HEK293T (cell line): Measurements from ENCODE around the gene IGF2.

Experiments
- CTCF ChIA-PET: fragments of 350-600 bp; formaldehyde crosslinking; extraction: SDS; loops from one replicate; lab custom pipeline; 2021; ENCODE audit warnings: antibody characterized with exemption, inconsistent platforms; lab: Yijun Ruan, JAX
- POLR2A ChIA-PET: fragments of 350-600 bp; formaldehyde crosslinking; extraction: SDS; loops from one replicate; lab custom pipeline; 2020; ENCODE audit warnings: antibody characterized with exemption, inconsistent platforms; lab: Yijun Ruan, JAX
- DNase-seq: peaks from one replicate; pipeline ENCODE4 v3.0.0; 2012; ENCODE audit warnings: mixed read lengths; ENCODE audit errors: extremely low spot score
- ARNT ChIP-seq: fragments of 450-650 bp; IDR thresholded peaks from 2 replicates; pipeline ENCODE4 v1.6.1; 2017; ENCODE audit warnings: mild to moderate bottlenecking
- BHLHE40 ChIP-seq: fragments of 450-650 bp; IDR thresholded peaks from 2 replicates; pipeline ENCODE4 v1.6.1; 2016; ENCODE audit warnings: mild to moderate bottlenecking, moderate library complexity, borderline replicate concordance
- CTBP1 ChIP-seq: fragments of 450-650 bp; IDR thresholded peaks from 2 replicates; pipeline ENCODE4 v1.6.1; 2016; ENCODE audit warnings: borderline replicate concordance
- ELF4 ChIP-seq: fragments of 450-650 bp; IDR thresholded peaks from 2 replicates; pipeline ENCODE4 v1.6.1; 2017; ENCODE audit warnings: antibody characterized with exemption
- FOXA1 ChIP-seq: fragments of 450-650 bp; IDR thresholded peaks from 2 replicates; pipeline ENCODE4 v1.6.1; 2016; ENCODE audit warnings: mild to moderate bottlenecking
- FOXK2 ChIP-seq: fragments of 450-650 bp; IDR thresholded peaks from 2 replicates; pipeline ENCODE4 v1.6.1; 2016; ENCODE audit warnings: mild to moderate bottlenecking
- FOXM1 ChIP-seq: fragments of 450-650 bp; IDR thresholded peaks from 2 replicates; pipeline ENCODE4 v1.6.1; 2017; ENCODE audit warnings: mild to moderate bottlenecking, borderline replicate concordance
- HDGF ChIP-seq: fragments of 450-650 bp; IDR thresholded peaks from 2 replicates; pipeline ENCODE4 v1.6.1; 2017; ENCODE audit warnings: antibody characterized with exemption, borderline replicate concordance
- L3MBTL2 ChIP-seq: fragments of 450-650 bp; conservative IDR thresholded peaks from 2 replicates; pipeline ENCODE4 v1.6.1; 2016; ENCODE audit warnings: mild to moderate bottlenecking
- LEF1 ChIP-seq: fragments of 450-650 bp; IDR thresholded peaks from 2 replicates; pipeline ENCODE4 v1.6.1; 2017; ENCODE audit warnings: mild to moderate bottlenecking, borderline replicate concordance
- NFRKB ChIP-seq: fragments of 450-650 bp; IDR thresholded peaks from 2 replicates; pipeline ENCODE4 v1.6.1; 2016; ENCODE audit warnings: mild to moderate bottlenecking, moderate library complexity
- SP1 ChIP-seq: fragments of 450-650 bp; IDR thresholded peaks from 2 replicates; pipeline ENCODE4 v1.6.1; 2017
- SUZ12 ChIP-seq: fragments of 450-650 bp; IDR thresholded peaks from 2 replicates; pipeline ENCODE4 v1.6.1; 2016; ENCODE audit warnings: mild to moderate bottlenecking
- TARDBP ChIP-seq: fragments of 450-650 bp; IDR thresholded peaks from 2 replicates; pipeline ENCODE4 v1.6.1; 2016
- ZNF384 ChIP-seq: fragments of 450-650 bp; IDR thresholded peaks from 2 replicates; pipeline ENCODE4 v1.6.1; 2016
- TF ChIP-seq, protein P1 (sequence below): fragments of 450-650 bp; IDR thresholded peaks from 2 replicates; pipeline ENCODE4 v1.6.1; 2016

IGF2 gene

DNA sequence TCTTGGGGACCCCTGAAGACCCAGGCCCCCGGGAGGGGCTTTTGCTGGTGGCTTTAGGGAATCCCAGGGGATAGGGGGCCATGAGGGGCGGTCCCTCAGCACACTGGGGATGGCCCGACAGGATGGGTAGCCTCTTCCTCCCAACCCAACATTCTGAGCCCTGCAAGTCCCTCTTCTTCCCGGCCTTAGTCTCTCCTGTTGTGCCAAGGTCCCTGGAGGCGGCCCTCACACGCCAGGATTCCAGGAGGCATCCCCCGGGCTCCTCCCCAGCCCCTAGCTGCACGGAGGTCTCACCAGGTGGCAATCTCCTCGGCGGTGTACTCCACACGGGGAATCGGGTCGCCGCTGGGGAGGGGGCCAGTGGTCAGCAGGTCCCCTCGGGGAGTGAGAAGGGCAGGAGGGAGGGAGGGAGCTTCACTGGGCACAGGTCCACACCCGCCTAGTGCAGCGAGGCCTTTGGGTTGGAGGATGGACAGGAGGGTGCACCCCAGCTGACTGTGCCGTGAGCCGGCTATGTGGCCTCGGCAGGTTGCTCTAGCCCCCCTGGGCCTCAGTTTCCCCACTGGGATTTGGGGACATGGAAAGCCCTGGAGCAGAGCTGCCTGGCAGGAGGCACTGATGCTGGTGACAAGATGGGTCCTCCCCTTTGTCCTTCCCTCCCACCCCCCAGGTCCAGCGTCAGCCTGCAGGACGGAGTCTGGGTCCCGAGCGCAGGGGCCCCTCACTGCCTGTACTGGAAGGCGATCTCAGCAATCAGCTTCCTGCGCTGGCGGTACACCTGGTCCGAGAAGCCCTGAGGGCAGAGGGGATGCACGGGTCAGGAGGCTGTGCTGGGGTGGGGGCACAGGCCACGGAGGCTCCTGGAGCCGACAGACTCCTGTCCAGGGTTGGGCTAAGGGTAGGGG is 28.2 kb upstream of the IGF2 start:
- no peak for DNase-seq
- TF ChIP-seq, protein P1, sequence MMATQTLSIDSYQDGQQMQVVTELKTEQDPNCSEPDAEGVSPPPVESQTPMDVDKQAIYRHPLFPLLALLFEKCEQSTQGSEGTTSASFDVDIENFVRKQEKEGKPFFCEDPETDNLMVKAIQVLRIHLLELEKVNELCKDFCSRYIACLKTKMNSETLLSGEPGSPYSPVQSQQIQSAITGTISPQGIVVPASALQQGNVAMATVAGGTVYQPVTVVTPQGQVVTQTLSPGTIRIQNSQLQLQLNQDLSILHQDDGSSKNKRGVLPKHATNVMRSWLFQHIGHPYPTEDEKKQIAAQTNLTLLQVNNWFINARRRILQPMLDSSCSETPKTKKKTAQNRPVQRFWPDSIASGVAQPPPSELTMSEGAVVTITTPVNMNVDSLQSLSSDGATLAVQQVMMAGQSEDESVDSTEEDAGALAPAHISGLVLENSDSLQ, result no peak
- no peak for TF ChIP-seq SUZ12
- TF ChIP-seq LEF1, result no peak
- TF ChIP-seq FOXK2, result no peak
- no peak for TF ChIP-seq TARDBP
- no peak for TF ChIP-seq FOXA1
- no peak for TF ChIP-seq ZNF384
- no peak for TF ChIP-seq BHLHE40
- TF ChIP-seq L3MBTL2, result no peak
- TF ChIP-seq NFRKB, result no peak
- TF ChIP-seq HDGF, result no peak
- no peak for TF ChIP-seq ELF4
- TF ChIP-seq SP1, result no peak
- no peak for TF ChIP-seq FOXM1
- no peak for TF ChIP-seq CTBP1
- TF ChIP-seq ARNT, result no peak
- ChIA-PET POLR2A (no interaction called here), CTCF (interaction anchor here (0.6 kb wide), 1 partner anchor 9 kb away, joined by 5 read pairs; no protein-coding TSS in a partner anchor)

DNA sequence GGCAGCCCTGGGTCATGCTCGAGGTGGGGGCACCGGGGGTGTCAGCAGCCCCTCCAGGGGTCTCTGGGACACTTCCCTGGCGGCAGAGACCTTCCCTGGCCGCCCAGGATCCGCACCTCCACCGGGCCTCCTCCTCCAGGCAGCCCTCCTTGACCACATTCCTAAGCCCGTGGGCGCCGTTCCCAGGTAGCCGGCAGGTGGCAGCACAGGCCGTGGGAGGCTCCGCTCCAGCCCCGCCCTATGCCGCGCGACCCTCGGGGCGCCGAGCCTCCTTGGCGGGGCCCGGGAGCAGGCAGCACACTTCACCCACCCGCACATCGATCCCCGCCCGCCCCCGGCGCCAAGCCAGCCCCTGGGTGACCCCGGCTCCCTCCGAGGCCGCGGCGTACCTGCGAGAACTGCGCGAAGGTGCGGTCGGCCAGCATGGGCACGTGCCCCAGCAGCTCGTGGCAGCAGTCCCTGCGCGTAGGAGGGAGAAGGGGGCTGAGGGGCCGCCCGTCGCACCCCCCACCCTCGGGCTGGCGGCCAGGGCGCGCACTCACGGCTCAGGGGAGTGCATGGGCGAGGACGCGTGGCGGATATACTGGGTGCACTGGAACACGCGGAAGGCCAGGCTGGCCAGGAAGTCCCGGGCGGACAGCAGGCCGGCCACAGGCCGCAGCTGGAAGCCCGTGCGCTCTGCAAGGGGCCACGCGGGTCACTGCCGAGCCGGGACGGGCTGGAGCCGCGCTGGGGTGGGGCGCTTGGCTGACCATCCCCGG is 27.1 kb upstream of the IGF2 start:
- CTCF ChIA-PET, result interaction anchor here (1.5 kb wide), 1 partner anchor 10 kb away, joined by 3 read pairs; no protein-coding TSS in a partner anchor
- TF ChIP-seq FOXK2, result no peak
- TF ChIP-seq SUZ12, result no peak
- no peak for TF ChIP-seq ELF4
- TF ChIP-seq CTBP1, result no peak
- TF ChIP-seq L3MBTL2, result no peak
- no peak for TF ChIP-seq ARNT
- no peak for TF ChIP-seq HDGF
- no peak for TF ChIP-seq ZNF384
- no peak for TF ChIP-seq FOXA1
- TF ChIP-seq TARDBP, result no peak
- TF ChIP-seq NFRKB, result no peak
- TF ChIP-seq FOXM1, result no peak
- TF ChIP-seq LEF1, result no peak
- TF ChIP-seq, protein P1, result no peak
- no peak for TF ChIP-seq BHLHE40
- TF ChIP-seq SP1, result no peak
- POLR2A ChIA-PET, result no interaction called here
- peak; percentile 65 for DNase-seq

DNA sequence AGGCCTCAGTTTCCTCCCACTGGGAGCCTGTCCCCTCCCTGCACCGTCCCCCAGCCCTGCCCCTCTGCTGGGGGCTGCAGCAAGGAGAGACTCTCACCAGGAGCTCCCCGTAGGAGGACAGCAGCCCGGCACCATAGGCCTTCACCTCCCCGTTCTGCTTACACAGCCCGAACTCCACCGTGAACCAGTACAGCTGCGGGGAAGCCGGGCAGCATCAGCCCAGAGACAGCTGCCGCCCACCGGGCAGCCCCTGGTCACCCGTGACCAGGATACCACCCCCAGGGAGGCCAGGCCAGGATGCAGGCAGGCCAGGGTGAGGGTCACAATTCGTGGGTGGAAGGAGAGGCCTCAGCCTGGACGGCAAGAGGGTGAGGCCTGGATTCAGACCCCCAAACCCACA is 26.4 kb upstream of the IGF2 start:
- POLR2A ChIA-PET, result no interaction called here
- CTCF ChIA-PET, result interaction anchor here (1.5 kb wide), 1 partner anchor 9 kb away, joined by 3 read pairs; no protein-coding TSS in a partner anchor
- TF ChIP-seq CTBP1, result no peak
- no peak for TF ChIP-seq BHLHE40
- TF ChIP-seq LEF1, result no peak
- TF ChIP-seq, protein P1, result no peak
- no peak for TF ChIP-seq FOXA1
- no peak for TF ChIP-seq ARNT
- TF ChIP-seq FOXK2, result no peak
- TF ChIP-seq FOXM1, result no peak
- TF ChIP-seq SP1, result no peak
- TF ChIP-seq L3MBTL2, result no peak
- no peak for TF ChIP-seq TARDBP
- TF ChIP-seq ZNF384, result no peak
- no peak for TF ChIP-seq ELF4
- DNase-seq, result no peak

DNA sequence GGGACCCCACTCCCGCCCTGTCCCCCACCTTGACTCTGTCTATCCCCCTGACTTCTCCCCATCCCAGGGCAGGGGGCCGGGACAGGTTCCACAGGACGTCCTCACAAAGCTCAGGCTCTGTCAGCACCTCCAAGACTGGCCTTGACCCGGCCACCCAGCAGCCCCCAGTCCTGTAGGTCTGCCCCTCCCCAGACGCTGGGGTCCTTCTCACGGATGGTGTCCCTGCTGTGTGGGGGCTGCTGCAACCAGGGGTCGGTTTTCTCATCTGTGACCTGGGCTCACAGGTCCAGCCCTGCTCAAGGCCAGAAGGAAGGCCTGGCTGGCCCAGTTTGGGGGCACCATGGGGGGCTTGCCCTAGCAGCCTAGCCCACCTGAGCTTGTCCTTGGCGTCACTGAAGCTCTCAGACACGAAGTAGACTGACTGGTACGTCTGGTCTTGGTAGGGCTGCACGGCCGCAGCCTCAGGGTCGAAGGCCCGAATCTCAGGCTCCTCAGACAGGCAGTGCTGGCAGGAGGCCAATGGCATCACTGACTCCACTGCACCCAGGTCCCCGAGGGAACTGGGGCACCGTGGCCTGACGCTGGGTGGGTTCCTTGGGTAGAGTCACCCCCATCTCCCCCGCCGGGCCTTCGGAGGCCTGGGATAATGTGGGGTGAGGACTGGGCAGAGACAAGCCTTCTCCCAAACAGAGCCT is 25.8 kb upstream of the IGF2 start:
- POLR2A ChIA-PET, result no interaction called here
- CTCF ChIA-PET, result interaction anchor here (1.5 kb wide), 1 partner anchor 9 kb away, joined by 3 read pairs; no protein-coding TSS in a partner anchor
- DNase-seq, result no peak
- TF ChIP-seq FOXA1 (no peak), LEF1 (no peak), ARNT (no peak), FOXK2 (no peak), FOXM1 (no peak), TARDBP (no peak), CTBP1 (no peak), SUZ12 (no peak), HDGF (no peak), ELF4 (no peak), L3MBTL2 (no peak), NFRKB (no peak), ZNF384 (no peak), SP1 (no peak), BHLHE40 (no peak)
- TF ChIP-seq, protein P1, result no peak
